Measurements from ENCODE around the gene PPP1R14C. TPM values are rescaled to one million over a fixed set of nuclear protein-coding genes. Genes with fewer than 3 reads are reported as not detected.
A peak's percentile ranks its signal among the peaks of the same experiment; 100 is the strongest.

PPP1R14C gene
- total and polyA plus RNA-seq, 8 donors = 11.7 to 33.6 (median 18.6) TPM

- Histone ChIP-seq H3K4me1 (no peaks in the 10 kb centered on the region), H3K27me3 (no peaks in the 10 kb centered on the region), H3K36me3 (no peaks in the 10 kb centered on the region), H3K27ac (no peak overlapping the region), H3K9me3 (peaks cover 0 to 7% of the 10 kb centered on the region in 2 donors), H3K4me3 (no peak overlapping the region)
- DNase-seq = no peak
- TF ChIP-seq CTCF (IDR thresholded peaks at IDR 0.05) = no peak
- intact Hi-C loops (cut with DNase I) = no loop called here
- ATAC-seq = no peak
Measured at GRCh38 chr6:150291968-150292710, 149.3 kb downstream of the PPP1R14C start.

- no peaks in the 10 kb centered on the region for H3K27me3 ChIP-seq
- H3K27ac ChIP-seq = no peak overlapping the region
- H3K4me1 ChIP-seq = no peaks in the 10 kb centered on the region
- H3K9me3 ChIP-seq = peaks cover 0 to 15% of the 10 kb centered on the region in 2 donors
- H3K4me3 ChIP-seq = no peak overlapping the region
- intact Hi-C loops (cut with DNase I) = no loop called here
- TF ChIP-seq CTCF (IDR thresholded peaks at IDR 0.05) = no peak
- DNase-seq (no peak), ATAC-seq (no peak)
- H3K36me3 ChIP-seq = no peaks in the 10 kb centered on the region
Measured at GRCh38 chr6:150293019-150293418, 150.2 kb downstream of the PPP1R14C start.

- H3K27me3 ChIP-seq = no peaks in the 10 kb centered on the region
- no peak overlapping the region for H3K4me3 ChIP-seq
- H3K9me3 ChIP-seq = peaks cover 0 to 19% of the 10 kb centered on the region in 2 donors
- TF ChIP-seq CTCF (IDR thresholded peaks at IDR 0.05) = no peak
- intact Hi-C loops (cut with DNase I) = no loop called here
- no peaks in the 10 kb centered on the region for H3K4me1 ChIP-seq
- peak overlapping the region in 1 of 2 donors; percentile 35 for H3K27ac ChIP-seq
- peak; percentile 67 for ATAC-seq
- no peak for DNase-seq
- no peaks in the 10 kb centered on the region for H3K36me3 ChIP-seq
Measured at GRCh38 chr6:150293423-150294173, 150.8 kb downstream of the PPP1R14C start.

- ATAC-seq = no peak
- TF ChIP-seq CTCF (IDR thresholded peaks at IDR 0.05) = no peak
- peaks cover 0 to 19% of the 10 kb centered on the region in 2 donors for H3K9me3 ChIP-seq
Measured at GRCh38 chr6:150296890-150297289, 154.0 kb downstream of the PPP1R14C start.

GRCh38 chr6:150297327-150298029 is 154.6 kb downstream of the PPP1R14C start:
- H3K4me1 ChIP-seq = no peaks in the 10 kb centered on the region
- no peak for TF ChIP-seq CTCF (IDR thresholded peaks at IDR 0.05)
- H3K27ac ChIP-seq = no peak overlapping the region
- ATAC-seq (peak; percentile 11), DNase-seq (no peak)
- H3K36me3 ChIP-seq = no peaks in the 10 kb centered on the region
- intact Hi-C loops (cut with DNase I) = no loop called here
- no peaks in the 10 kb centered on the region for H3K27me3 ChIP-seq
- peaks cover 0 to 19% of the 10 kb centered on the region in 2 donors for H3K9me3 ChIP-seq
- no peak overlapping the region for H3K4me3 ChIP-seq

More at GRCh38 chr6:150296890-150297289, 154.0 kb downstream of the PPP1R14C start:
- intact Hi-C loops (cut with DNase I) = no loop called here
- Histone ChIP-seq H3K27ac (no peak overlapping the region), H3K4me3 (no peak overlapping the region), H3K4me1 (no peaks in the 10 kb centered on the region), H3K27me3 (no peaks in the 10 kb centered on the region), H3K36me3 (no peaks in the 10 kb centered on the region)
- no peak for DNase-seq
